DND-41 (cell line): ENCODE results near the gene VWCE.

Experiments
- EZH2 ChIP-seq: IDR thresholded peaks from 3 replicates; pipeline ENCODE4 v1.6.1; 2012; ENCODE audit warnings: borderline replicate concordance, low read depth, mild to moderate bottlenecking, moderate library complexity, low read length, inconsistent platforms; ENCODE audit not compliant: severe bottlenecking
- TF ChIP-seq, protein P1 (sequence below): IDR thresholded peaks from 2 replicates; pipeline ENCODE4 v1.5.1; 2012; ENCODE audit warnings: borderline replicate concordance, low read length, moderate library complexity, mild to moderate bottlenecking; ENCODE audit not compliant: poor library complexity, severe bottlenecking; ENCODE audit errors: extremely low read depth

DNA sequence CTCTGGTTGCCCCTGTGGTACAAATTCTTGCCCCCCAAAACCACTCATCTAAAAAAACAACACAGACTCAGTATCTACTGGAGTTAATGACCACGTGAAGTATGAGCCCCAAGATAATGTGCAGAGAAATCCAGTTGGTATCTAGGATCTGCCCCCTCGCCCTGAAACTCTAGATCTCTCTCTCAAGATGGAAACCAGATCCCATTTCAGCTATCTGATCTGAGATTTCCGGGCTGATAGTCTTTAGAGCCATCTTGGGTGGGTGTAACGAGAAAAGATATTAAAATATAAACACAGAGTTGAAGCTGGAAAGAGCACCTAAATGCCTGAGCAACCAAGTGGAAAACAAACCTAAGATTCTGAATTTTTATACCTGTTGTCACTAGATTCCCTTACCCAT, 14.0 kb upstream of the VWCE start:
- TF ChIP-seq, protein P1, sequence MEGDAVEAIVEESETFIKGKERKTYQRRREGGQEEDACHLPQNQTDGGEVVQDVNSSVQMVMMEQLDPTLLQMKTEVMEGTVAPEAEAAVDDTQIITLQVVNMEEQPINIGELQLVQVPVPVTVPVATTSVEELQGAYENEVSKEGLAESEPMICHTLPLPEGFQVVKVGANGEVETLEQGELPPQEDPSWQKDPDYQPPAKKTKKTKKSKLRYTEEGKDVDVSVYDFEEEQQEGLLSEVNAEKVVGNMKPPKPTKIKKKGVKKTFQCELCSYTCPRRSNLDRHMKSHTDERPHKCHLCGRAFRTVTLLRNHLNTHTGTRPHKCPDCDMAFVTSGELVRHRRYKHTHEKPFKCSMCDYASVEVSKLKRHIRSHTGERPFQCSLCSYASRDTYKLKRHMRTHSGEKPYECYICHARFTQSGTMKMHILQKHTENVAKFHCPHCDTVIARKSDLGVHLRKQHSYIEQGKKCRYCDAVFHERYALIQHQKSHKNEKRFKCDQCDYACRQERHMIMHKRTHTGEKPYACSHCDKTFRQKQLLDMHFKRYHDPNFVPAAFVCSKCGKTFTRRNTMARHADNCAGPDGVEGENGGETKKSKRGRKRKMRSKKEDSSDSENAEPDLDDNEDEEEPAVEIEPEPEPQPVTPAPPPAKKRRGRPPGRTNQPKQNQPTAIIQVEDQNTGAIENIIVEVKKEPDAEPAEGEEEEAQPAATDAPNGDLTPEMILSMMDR = no peak
- no peak for TF ChIP-seq EZH2
